Progenitor cell of endocrine pancreas (in vitro differentiated cells): ENCODE results near the gene TAS2R14. TPM values are rescaled to one million over a fixed set of nuclear protein-coding genes. Genes with fewer than 3 reads are reported as not detected.

Experiments used
- DNase-seq: peaks from one replicate; pipeline ENCODE4 v3.0.0; 2021; ENCODE audit warnings: low spot score; ENCODE audit not compliant: unreplicated experiment
- H3K27ac Mint-ChIP-seq: 2 replicates; pipeline ENCODE4 v1.8.0; 2021; ENCODE audit warnings: mild to moderate bottlenecking, moderate library complexity, mixed read lengths
- H3K27me3 Mint-ChIP-seq: 2 replicates; pipeline ENCODE4 v1.8.0; 2021; ENCODE audit warnings: mixed read lengths
- H3K36me3 Mint-ChIP-seq: 2 replicates; pipeline ENCODE4 v1.8.0; 2022; ENCODE audit warnings: mixed read lengths; ENCODE audit not compliant: insufficient read depth
- H3K4me1 Mint-ChIP-seq: 2 replicates; pipeline ENCODE4 v1.8.0; 2021; ENCODE audit warnings: low read depth, mixed read lengths
- H3K4me3 Mint-ChIP-seq: 2 replicates; pipeline ENCODE4 v1.8.0; 2021; ENCODE audit warnings: low read depth, mild to moderate bottlenecking, moderate library complexity, mixed read lengths
- H3K9me3 Mint-ChIP-seq: 2 replicates; pipeline ENCODE4 v1.8.0; 2021; ENCODE audit warnings: low read depth, mixed read lengths
- CTCF ChIP-seq: fragments of 200-600 bp; sonication (generic); IDR thresholded peaks from one replicate; pipeline ENCODE4 v1.5.0; 2021; ENCODE audit warnings: antibody characterized with exemption, mild to moderate bottlenecking; ENCODE audit not compliant: unreplicated experiment
- total RNA-seq: library from RNA; stranded (reverse); gene quantifications from 2 replicates; pipeline ENCODE4 v1.2.1, GENCODE V29; 2021

Gene TAS2R14
- total RNA-seq, 1 donor from 2014 or later = 5.7 TPM

- Mint-ChIP-seq H3K27me3 (no peaks in the 10 kb centered on the region), H3K36me3 (peaks cover 19% of the 10 kb centered on the region), H3K4me3 (no peak overlapping the region), H3K27ac (no peak overlapping the region), H3K4me1 (peaks cover 6% of the 10 kb centered on the region), H3K9me3 (peaks cover 34% of the 10 kb centered on the region)
- TF ChIP-seq CTCF = no peak
- no peak for DNase-seq
Observed at GRCh38 chr12:10941369-10941768, 2.3 kb upstream of the TAS2R14 start.

- Mint-ChIP-seq H3K4me3 (no peak overlapping the region), H3K36me3 (peaks cover 13% of the 10 kb centered on the region), H3K9me3 (peaks cover 24% of the 10 kb centered on the region), H3K4me1 (peaks cover 8% of the 10 kb centered on the region), H3K27me3 (no peaks in the 10 kb centered on the region), H3K27ac (no peak overlapping the region)
- TF ChIP-seq CTCF = no peak
- no peak for DNase-seq
Observed at GRCh38 chr12:10940389-10940788, 1.3 kb upstream of the TAS2R14 start.

- Mint-ChIP-seq H3K4me3 (no peak overlapping the region), H3K27me3 (no peaks in the 10 kb centered on the region), H3K27ac (no peak overlapping the region), H3K9me3 (peaks cover under 1% of the 10 kb centered on the region), H3K36me3 (no peaks in the 10 kb centered on the region), H3K4me1 (peaks cover 4% of the 10 kb centered on the region)
- no peak for DNase-seq
- no peak for TF ChIP-seq CTCF
Observed at GRCh38 chr12:10936506-10936905, 2.6 kb downstream of the TAS2R14 start.

- DNase-seq = no peak
- H3K36me3 Mint-ChIP-seq = peaks cover 17% of the 10 kb centered on the region
- no peak within 1 kb of the TSS for H3K27ac Mint-ChIP-seq
- H3K4me1 Mint-ChIP-seq = peaks cover 2% of the 10 kb centered on the region
- no peak within 1 kb of the TSS for H3K4me3 Mint-ChIP-seq
- peaks cover 17% of the 10 kb centered on the region for H3K9me3 Mint-ChIP-seq
- TF ChIP-seq CTCF = no peak
- H3K27me3 Mint-ChIP-seq = no peaks in the 10 kb centered on the region
Observed at GRCh38 chr12:10928746-10929286, 10.2 kb downstream of the TAS2R14 start, which contains the start of gene PRH2. Gene PRH2, plus strand, starts transcription at chr12:10929236. Its CDS starts 38 bp downstream, at chr12:10929274.

GRCh38 chr12:10926269-10926668 lies 12.8 kb downstream of the TAS2R14 start:
- TF ChIP-seq CTCF = no peak
- DNase-seq = no peak
- no peaks in the 10 kb centered on the region for H3K27me3 Mint-ChIP-seq
- H3K9me3 Mint-ChIP-seq = peaks cover 17% of the 10 kb centered on the region
- no peak overlapping the region for H3K27ac Mint-ChIP-seq
- H3K4me1 Mint-ChIP-seq = peaks cover 2% of the 10 kb centered on the region
- H3K36me3 Mint-ChIP-seq = peaks cover 17% of the 10 kb centered on the region
- H3K4me3 Mint-ChIP-seq = no peak overlapping the region
